DMS79 treated with DMSO at 0.1 percent for 48 hours (cell line): Measurements from ENCODE around the gene TEDC1.

Experiments
- DNase-seq: peaks from one replicate; lab custom pipeline; 2025; lab: John Stamatoyannopoulos, UW

The TEDC1 gene

GRCh38 chr14:105525326-105525725 lies 34.3 kb downstream of the TEDC1 start:
- DNase-seq: no peak

GRCh38 chr14:105525861-105526775 lies 35.1 kb downstream of the TEDC1 start, which contains the start of gene TMEM121:
TMEM121 (plus strand) TSS chr14:105526583; CDS start chr14:105528835, 2,252 bp downstream.
- DNase-seq: peak; percentile 16

DNA sequence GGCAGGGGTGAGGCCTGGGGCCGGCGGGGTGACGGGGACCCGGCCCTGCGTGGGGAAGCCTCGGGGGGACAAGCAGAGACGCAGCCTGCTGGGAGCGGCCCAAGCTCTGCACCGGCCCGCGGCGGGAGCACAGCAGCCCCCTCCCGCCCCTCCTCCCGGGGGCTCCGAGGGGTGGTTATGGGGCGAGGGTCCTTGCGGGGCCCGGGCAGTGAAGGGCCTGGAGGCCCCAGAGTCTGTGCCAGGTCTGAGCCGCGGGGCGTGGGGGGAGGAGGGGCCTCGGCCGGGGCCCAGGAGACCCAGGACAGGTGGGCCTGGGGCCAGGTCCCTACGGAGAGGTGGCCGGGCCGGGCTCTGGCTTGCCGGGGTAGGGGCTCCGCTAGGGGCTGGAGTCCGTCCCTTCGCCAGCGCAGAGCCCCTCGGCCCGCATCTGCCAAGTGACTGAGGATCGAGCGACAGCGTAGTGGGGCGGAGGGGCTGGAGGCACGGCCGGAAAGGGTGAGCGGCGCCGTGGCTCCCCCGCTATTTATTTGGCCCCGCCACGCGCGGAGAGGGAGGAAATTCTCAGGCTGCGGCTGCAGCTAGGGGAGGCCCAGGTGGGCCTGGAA lies 35.8 kb downstream of the TEDC1 start:
- DNase-seq: peak; percentile 13

GRCh38 chr14:105527381-105527825 lies 36.4 kb downstream of the TEDC1 start:
- no peak for DNase-seq

- DNase-seq: peak; percentile 81
Observed at GRCh38 chr14:105527826-105528585, 37.0 kb downstream of the TEDC1 start.

DNA sequence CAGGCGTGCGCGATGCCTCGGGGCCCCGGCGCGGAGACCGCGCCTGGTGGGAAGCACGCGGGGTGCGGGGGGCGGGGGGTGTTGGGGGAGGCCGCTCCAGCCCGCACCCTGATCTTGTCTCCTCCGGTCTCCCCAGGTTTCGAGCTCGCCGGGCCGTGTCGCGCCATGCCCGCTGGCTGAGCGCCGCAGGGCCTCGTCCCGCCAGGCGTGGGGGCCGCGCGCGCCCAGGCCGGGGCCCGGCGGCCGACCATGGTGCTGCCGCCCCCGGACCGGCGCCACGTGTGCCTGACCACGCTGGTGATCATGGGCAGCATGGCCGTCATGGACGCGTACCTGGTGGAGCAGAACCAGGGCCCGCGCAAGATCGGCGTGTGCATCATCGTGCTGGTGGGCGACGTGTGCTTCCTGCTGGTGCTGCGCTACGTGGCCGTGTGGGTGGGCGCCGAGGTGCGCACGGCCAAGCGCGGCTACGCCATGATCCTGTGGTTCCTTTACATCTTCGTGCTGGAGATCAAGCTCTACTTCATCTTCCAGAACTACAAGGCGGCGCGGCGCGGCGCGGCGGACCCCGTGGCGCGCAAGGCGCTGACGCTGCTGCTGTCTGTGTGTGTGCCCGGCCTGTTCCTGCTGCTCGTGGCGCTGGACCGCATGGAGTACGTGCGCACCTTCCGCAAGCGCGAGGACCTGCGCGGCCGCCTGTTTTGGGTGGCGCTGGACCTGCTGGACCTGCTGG lies 37.7 kb downstream of the TEDC1 start:
- no peak for DNase-seq

DNA sequence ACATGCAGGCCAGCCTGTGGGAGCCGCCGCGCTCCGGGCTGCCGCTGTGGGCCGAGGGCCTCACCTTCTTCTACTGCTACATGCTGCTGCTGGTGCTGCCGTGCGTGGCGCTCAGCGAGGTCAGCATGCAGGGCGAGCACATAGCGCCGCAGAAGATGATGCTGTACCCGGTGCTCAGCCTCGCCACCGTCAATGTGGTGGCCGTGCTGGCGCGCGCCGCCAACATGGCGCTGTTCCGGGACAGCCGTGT lies 38.2 kb downstream of the TEDC1 start:
- no peak for DNase-seq

- DNase-seq: no peak
Observed at GRCh38 chr14:105529569-105530284, 38.7 kb downstream of the TEDC1 start.

DNA sequence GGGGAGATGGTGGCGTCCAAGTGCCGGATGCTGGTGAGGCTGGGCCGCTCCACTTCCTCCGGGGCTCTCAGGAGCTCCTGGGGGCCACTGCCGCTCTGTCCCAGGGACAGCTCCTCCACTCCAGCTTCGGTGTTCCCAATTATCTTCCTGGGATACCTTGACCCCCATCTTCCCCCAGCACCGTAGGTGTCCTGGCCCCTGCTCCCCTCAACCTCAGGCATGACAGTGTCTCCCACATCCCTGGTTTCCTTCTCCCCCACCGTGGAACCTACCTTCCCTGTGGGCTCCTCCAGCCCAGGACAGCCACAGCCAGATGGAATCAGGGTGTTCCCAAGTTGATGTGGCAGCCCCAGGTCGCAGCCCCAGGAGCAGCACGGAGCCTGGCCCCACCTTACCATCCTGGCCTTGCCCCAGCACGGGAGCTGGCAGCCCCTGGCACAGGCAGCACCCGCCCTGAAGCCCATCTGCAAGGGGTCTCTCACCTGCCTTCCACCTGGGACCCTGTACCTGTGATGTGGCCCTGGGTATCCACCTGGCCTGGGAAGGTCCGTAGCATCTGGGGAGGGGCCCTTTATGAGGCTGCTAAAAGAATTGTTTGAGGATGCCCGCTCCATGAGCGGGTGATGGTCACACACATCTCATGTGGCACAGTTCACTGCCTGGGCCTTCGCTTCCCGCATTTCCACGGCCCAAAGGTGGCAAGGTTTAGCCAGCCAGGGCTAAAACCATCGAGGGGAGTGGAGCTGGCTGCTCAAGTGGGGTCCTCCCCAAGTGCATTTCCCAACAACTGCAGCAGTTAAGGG lies 39.4 kb downstream of the TEDC1 start:
- no peak for DNase-seq

DNA sequence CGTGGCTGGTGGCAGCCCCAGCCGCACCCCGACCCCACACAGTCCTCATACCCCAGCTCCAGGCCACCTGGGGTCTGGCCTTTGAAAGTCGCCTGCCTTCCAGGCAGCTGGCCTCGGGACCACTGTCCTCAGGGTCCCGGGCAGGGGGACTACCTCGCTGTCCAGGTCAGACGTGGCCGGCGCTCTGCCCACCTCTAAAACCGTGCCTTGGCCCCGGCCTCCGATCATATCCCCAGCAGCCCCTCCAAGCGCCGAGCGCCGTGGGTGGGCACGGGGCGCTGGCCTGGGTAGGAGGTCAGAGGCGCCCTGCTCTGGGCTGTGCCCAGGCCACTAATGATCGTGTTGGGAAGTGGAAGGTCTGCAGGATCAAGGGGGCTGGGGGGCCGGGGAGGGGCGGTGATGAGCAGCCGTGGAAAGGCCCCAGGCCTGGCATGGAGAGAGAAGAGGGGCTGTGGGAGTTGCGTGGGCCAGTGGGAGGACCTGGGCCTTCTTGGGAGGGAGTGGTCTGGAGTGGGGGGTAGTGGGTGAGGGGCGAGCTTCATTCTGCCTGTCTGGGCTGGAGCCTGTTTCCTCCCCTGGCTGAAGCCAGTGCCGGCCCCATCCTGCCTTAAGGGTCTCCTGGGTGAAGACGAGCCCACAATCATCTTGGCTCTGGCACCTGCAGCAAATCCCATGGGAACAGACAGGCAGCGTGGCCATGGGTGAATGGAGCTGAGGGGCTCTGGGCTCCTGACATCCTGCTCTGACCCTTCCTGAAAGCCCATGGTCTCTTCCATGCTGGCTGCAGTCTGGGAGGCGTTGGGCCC lies 40.2 kb downstream of the TEDC1 start:
- DNase-seq: no peak

GRCh38 chr14:105531894-105532623 lies 41.0 kb downstream of the TEDC1 start:
- DNase-seq: no peak

DNA sequence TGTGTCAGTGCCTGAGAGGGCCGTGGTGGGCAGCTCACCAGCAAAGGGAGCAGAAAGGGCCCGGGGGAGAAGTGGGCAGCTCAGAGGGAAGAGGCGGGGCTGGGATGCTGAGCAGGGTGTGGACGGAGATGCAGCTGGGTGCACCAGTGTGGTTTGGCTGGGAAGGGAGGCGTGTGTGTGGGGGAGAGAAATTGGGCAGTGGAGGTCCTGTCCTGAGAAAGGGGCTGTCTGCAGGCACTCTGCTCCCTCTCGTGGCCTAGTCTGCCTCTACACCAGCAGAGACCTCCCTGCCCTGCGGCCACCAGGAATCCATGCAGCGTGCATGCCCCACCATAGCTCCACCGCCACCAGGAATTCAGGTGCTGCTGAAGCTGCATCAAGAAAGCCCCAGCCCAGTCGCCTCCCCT lies 41.7 kb downstream of the TEDC1 start:
- DNase-seq: no peak

GRCh38 chr14:105533391-105533790 lies 42.3 kb downstream of the TEDC1 start:
- DNase-seq: no peak

- DNase-seq: no peak
Observed at GRCh38 chr14:105533811-105534498, 42.9 kb downstream of the TEDC1 start.

GRCh38 chr14:105534586-105534985 lies 43.5 kb downstream of the TEDC1 start:
- DNase-seq: no peak

DNA sequence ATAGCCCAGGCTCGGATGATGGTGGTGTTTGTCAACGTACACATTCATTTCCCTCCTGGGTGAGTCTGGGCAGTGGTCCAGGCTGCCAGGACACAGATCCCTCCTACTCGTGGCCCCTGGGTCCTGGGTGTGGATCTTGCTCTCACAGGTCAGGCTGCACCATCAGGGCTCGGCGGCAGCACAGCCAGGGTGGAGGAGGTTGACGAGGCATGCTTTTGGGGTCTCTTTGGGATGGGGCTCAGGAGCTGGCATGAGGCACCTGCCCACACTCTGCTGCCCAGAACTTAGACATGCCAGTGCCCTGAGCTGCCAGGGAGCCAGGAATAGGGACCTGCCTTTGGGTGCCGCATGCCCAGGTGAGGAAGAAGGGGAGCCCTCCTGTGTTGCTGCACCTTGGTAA lies 45.0 kb downstream of the TEDC1 start:
- no peak for DNase-seq

DNA sequence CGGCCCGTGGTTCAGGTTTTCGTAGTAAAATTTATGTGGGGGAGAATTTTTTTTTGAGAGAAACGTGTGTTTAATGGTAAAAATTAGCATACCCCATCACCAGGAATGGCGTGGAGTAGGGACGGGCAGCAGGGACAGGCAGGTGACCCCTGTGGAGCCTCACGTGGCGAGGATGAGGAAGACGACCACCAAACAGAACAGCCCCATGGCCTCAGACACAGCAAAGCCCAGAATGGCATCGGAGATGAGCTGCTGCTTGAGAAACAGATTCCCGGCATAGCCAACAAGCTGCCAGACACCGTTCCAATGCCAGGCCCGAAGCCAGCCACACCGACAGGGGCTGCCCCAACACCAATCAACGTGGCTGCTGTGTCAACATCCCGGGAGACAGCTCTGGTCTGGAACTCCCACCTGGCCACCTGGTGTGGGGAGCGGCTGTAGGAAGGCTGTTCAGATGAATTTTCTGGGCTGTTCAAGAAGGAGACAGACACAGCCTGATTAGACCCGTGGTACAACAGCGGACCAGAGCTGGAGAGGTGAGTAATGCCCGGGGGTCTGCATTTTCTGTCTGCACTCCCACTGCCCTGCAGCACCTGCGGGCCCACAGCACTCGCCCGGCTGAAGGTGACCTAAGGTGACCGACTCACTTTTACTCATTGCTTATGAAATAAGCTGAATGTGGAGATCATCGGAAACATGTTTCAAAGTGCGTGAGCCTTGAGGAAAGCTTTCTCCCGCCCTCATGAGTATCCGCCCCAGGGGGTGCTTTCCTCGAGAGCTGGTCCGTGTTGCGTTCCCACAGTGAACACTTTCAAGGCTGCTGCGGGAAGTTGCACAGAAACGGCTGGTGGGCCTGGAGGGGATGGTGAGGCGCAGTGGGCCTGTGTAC lies 45.9 kb downstream of the TEDC1 start:
- no peak for DNase-seq
